WTC11 (cell line): ENCODE measurements around the gene NCSTN. TPM values are rescaled to one million over a fixed set of nuclear protein-coding genes. Genes with fewer than 3 reads are reported as not detected.
A peak's percentile ranks its signal among the peaks of the same experiment; 100 is the strongest.

Experiments
- ATAC-seq: fragments of 200-7000 bp; cut with Tn5 transposase; 2 replicates; pipeline ENCODE4 v1.10.0; 2021; ENCODE audit warnings: mild to moderate bottlenecking, moderate library complexity
- CTCF ChIA-PET: fragments of 300-600 bp; sonication (Branson Sonifier 250); formaldehyde crosslinking; loops from one replicate; lab custom pipeline; 2021; ENCODE audit warnings: antibody characterized with exemption; lab: Charles Lee
- POLR2A ChIA-PET: fragments of 350-600 bp; sonication (Branson Sonifier 250); formaldehyde crosslinking; loops from one replicate; lab custom pipeline; 2021; ENCODE audit warnings: antibody characterized with exemption; lab: Charles Lee
- DNase-seq: peaks from one replicate; pipeline ENCODE4 v3.0.0; 2021; ENCODE audit warnings: low spot score
- H3K27ac Mint-ChIP-seq: 2 replicates; pipeline ENCODE4 v1.8.0; 2021; ENCODE audit warnings: mixed read lengths
- H3K27me3 Mint-ChIP-seq: 2 replicates; pipeline ENCODE4 v1.8.0; 2021; ENCODE audit warnings: low read depth, mild to moderate bottlenecking, moderate library complexity, mixed read lengths
- H3K36me3 Mint-ChIP-seq: 2 replicates; pipeline ENCODE4 v1.8.0; 2021; ENCODE audit warnings: mixed read lengths
- H3K4me1 Mint-ChIP-seq: 2 replicates; pipeline ENCODE4 v1.8.0; 2022; ENCODE audit warnings: mixed read lengths
- H3K4me3 Mint-ChIP-seq: 2 replicates; pipeline ENCODE4 v1.8.0; 2021; ENCODE audit warnings: mild to moderate bottlenecking, moderate library complexity, mixed read lengths
- H3K9me3 Mint-ChIP-seq: 2 replicates; pipeline ENCODE4 v1.8.0; 2021; ENCODE audit warnings: mixed read lengths
- ATF2 ChIP-seq: sonication (generic); formaldehyde crosslinking; IDR thresholded peaks from 2 replicates; pipeline ENCODE4 v1.8.1; 2022; ENCODE audit warnings: low read depth, missing genetic modification reagents, borderline replicate concordance
- E2F1 ChIP-seq: sonication (generic); formaldehyde crosslinking; IDR thresholded peaks from 2 replicates; pipeline ENCODE4 v1.8.0; 2022; ENCODE audit warnings: mild to moderate bottlenecking, missing genetic modification reagents
- EMX1 ChIP-seq: fragments of 250-450 bp; sonication (Bioruptor Pico); IDR thresholded peaks from 2 replicates; pipeline ENCODE4 v1.8.0; 2021; ENCODE audit warnings: mild to moderate bottlenecking
- GRHL2 ChIP-seq: fragments of 250-450 bp; sonication (Bioruptor Pico); IDR thresholded peaks from 2 replicates; pipeline ENCODE4 v1.8.0; 2022; ENCODE audit warnings: mild to moderate bottlenecking, moderate library complexity; ENCODE audit not compliant: insufficient replicate concordance, severe bottlenecking
- JAZF1 ChIP-seq: fragments of 250-450 bp; sonication (Bioruptor Pico); IDR thresholded peaks from 2 replicates; pipeline ENCODE4 v1.9.0; 2021; ENCODE audit warnings: moderate library complexity, mild to moderate bottlenecking, inconsistent platforms
- KAT7 ChIP-seq: sonication (generic); formaldehyde crosslinking; IDR thresholded peaks from 2 replicates; pipeline ENCODE4 v1.8.1; 2023; ENCODE audit warnings: missing genetic modification reagents, mild to moderate bottlenecking, borderline replicate concordance
- NFE2L1 ChIP-seq: sonication (generic); formaldehyde crosslinking; IDR thresholded peaks from 2 replicates; pipeline ENCODE4 v1.8.1; 2023; ENCODE audit warnings: missing genetic modification reagents
- NR1H2 ChIP-seq: sonication (generic); formaldehyde crosslinking; IDR thresholded peaks from 2 replicates; pipeline ENCODE4 v1.9.0; 2021; ENCODE audit warnings: mild to moderate bottlenecking, moderate library complexity, missing genetic modification reagents
- PREB ChIP-seq: sonication (generic); formaldehyde crosslinking; IDR thresholded peaks from 2 replicates; pipeline ENCODE4 v1.8.1; 2022; ENCODE audit warnings: mild to moderate bottlenecking, missing genetic modification reagents, moderate library complexity, borderline replicate concordance
- RORB ChIP-seq: fragments of 250-450 bp; sonication (Bioruptor Pico); IDR thresholded peaks from 2 replicates; pipeline ENCODE4 v1.9.0; 2021; ENCODE audit warnings: mild to moderate bottlenecking
- ZNF121 ChIP-seq: sonication (generic); formaldehyde crosslinking; IDR thresholded peaks from 2 replicates; pipeline ENCODE4 v1.8.0; 2023; ENCODE audit warnings: missing genetic modification reagents
- ZNF317 ChIP-seq: sonication (generic); formaldehyde crosslinking; IDR thresholded peaks from 2 replicates; pipeline ENCODE4 v1.8.1; 2023; ENCODE audit warnings: low read depth, mild to moderate bottlenecking, moderate library complexity, missing genetic modification reagents, borderline replicate concordance
- ZNF396 ChIP-seq: fragments of 250-450 bp; sonication (Bioruptor Pico); IDR thresholded peaks from 2 replicates; pipeline ENCODE4 v1.8.0; 2021; ENCODE audit warnings: mild to moderate bottlenecking, moderate library complexity, borderline replicate concordance
- ZNF423 ChIP-seq: fragments of 250-450 bp; sonication (Bioruptor Pico); IDR thresholded peaks from 2 replicates; pipeline ENCODE4 v2.1.2; 2022; ENCODE audit warnings: mild to moderate bottlenecking, moderate library complexity
- total RNA-seq: library from RNA; stranded (reverse); gene quantifications from 3 replicates; pipeline ENCODE4 v1.2.3, GENCODE V29; 2021
- TF ChIP-seq, protein P1 (sequence below): fragments of 250-450 bp; sonication (Bioruptor Pico); IDR thresholded peaks from 2 replicates; pipeline ENCODE4 v2.1.2; 2022; ENCODE audit warnings: mild to moderate bottlenecking, moderate library complexity
- TF ChIP-seq, protein P2 (sequence below): sonication (generic); formaldehyde crosslinking; conservative IDR thresholded peaks from 2 replicates; pipeline ENCODE4 v1.8.1; 2023; ENCODE audit warnings: mild to moderate bottlenecking, low read depth, missing genetic modification reagents, moderate library complexity

The NCSTN gene
- total RNA-seq, 1 experiment from 2014 or later: 72.7 TPM

DNA sequence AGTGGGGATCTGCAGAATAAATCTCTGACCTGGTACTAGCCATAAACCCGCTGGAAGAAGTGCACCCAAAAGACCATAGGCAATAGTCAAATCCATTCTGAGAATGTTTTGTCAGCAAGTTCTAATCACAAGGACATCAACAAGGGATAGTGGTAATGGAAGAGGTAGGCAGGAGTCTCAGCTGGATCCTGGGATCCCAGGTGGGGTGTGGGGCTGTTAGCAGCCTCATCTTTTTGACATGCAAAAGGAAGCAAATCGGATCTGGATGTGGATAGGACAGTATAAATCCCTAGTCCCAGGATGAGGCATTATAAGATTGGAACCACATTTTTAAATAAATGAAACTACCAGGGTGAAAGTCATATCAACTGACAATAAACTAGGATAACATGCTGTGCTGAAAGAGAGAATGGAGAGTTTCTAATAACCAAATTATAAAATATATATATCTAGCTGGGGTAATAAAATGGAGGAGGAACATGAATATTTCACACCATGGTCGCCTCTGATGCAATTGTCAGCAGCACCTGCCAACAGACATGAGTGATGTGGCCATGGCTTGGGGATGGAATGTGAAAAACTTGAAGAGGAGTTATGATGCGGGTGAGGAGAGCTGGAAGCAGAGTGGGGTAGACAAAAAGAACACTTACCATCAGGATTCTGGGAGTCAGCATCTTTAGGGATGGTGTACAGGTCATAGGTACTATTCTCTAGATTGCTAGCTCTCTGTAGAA lies 34.6 kb upstream of the NCSTN start:
- Mint-ChIP-seq H3K9me3 (no peaks in the 10 kb centered on the region), H3K27me3 (no peaks in the 10 kb centered on the region), H3K36me3 (peaks cover 70% of the 10 kb centered on the region), H3K27ac (peak overlapping the region; percentile 69; the same call in 1 of the 2 replicates), H3K4me3 (no peak overlapping the region), H3K4me1 (peaks cover 33% of the 10 kb centered on the region)
- ATAC-seq (no peak; the same call in 1 of the 2 replicates), DNase-seq (no peak)
- CTCF ChIA-PET: interaction anchor here (1.0 to 4.2 kb wide), 6 partner anchors 17 to 223 kb away, joined by 3 to 49 read pairs (median 6); no protein-coding TSS in a partner anchor
- TF ChIP-seq ZNF423: no peak
- TF ChIP-seq ATF2 (CRISPR knock-in tag): no peak
- TF ChIP-seq GRHL2: no peak
- POLR2A ChIA-PET: interaction anchor here (2.3 kb wide), 1 partner anchor 24 kb away, joined by 7 read pairs; the partner anchor contains the start of gene PEX19

GRCh38 chr1:160309185-160309557 lies 34.0 kb upstream of the NCSTN start:
- peaks cover 33% of the 10 kb centered on the region for H3K4me1 Mint-ChIP-seq
- TF ChIP-seq ZNF121 (CRISPR knock-in tag): no peak
- no peak overlapping the region for H3K4me3 Mint-ChIP-seq
- ChIA-PET CTCF (interaction anchor here (1.2 to 4.2 kb wide), 4 partner anchors 17 to 67 kb away, joined by 3 to 49 read pairs (median 14); no protein-coding TSS in a partner anchor), POLR2A (no interaction called here)
- H3K36me3 Mint-ChIP-seq: peaks cover 73% of the 10 kb centered on the region
- H3K9me3 Mint-ChIP-seq: no peaks in the 10 kb centered on the region
- peak overlapping the region; percentile 33; the same call in 1 of the 2 replicates for H3K27ac Mint-ChIP-seq
- no peaks in the 10 kb centered on the region for H3K27me3 Mint-ChIP-seq
- ATAC-seq (no peak), DNase-seq (no peak)

GRCh38 chr1:160309571-160309970 lies 33.6 kb upstream of the NCSTN start:
- Mint-ChIP-seq H3K4me1 (peaks cover 33% of the 10 kb centered on the region), H3K27ac (peak overlapping the region; percentile 33; the same call in 1 of the 2 replicates), H3K36me3 (peaks cover 75% of the 10 kb centered on the region), H3K27me3 (no peaks in the 10 kb centered on the region), H3K4me3 (no peak overlapping the region), H3K9me3 (no peaks in the 10 kb centered on the region)
- ATAC-seq (no peak), DNase-seq (no peak)
- ChIA-PET POLR2A (no interaction called here), CTCF (interaction anchor here (4.2 kb wide), 1 partner anchor 18 kb away, joined by 49 read pairs; no protein-coding TSS in a partner anchor)
- TF ChIP-seq ZNF423: no peak
- TF ChIP-seq PREB: no peak
- TF ChIP-seq, protein P1, sequence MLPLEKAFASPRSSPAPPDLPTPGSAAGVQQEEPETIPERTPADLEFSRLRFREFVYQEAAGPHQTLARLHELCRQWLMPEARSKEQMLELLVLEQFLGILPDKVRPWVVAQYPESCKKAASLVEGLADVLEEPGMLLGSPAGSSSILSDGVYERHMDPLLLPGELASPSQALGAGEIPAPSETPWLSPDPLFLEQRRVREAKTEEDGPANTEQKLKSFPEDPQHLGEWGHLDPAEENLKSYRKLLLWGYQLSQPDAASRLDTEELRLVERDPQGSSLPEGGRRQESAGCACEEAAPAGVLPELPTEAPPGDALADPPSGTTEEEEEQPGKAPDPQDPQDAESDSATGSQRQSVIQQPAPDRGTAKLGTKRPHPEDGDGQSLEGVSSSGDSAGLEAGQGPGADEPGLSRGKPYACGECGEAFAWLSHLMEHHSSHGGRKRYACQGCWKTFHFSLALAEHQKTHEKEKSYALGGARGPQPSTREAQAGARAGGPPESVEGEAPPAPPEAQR (CRISPR knock-in tag): no peak
- TF ChIP-seq NR1H2: no peak
- TF ChIP-seq EMX1 (CRISPR knock-in tag): no peak
- no peak for TF ChIP-seq RORB (CRISPR knock-in tag)
- TF ChIP-seq, protein P2, sequence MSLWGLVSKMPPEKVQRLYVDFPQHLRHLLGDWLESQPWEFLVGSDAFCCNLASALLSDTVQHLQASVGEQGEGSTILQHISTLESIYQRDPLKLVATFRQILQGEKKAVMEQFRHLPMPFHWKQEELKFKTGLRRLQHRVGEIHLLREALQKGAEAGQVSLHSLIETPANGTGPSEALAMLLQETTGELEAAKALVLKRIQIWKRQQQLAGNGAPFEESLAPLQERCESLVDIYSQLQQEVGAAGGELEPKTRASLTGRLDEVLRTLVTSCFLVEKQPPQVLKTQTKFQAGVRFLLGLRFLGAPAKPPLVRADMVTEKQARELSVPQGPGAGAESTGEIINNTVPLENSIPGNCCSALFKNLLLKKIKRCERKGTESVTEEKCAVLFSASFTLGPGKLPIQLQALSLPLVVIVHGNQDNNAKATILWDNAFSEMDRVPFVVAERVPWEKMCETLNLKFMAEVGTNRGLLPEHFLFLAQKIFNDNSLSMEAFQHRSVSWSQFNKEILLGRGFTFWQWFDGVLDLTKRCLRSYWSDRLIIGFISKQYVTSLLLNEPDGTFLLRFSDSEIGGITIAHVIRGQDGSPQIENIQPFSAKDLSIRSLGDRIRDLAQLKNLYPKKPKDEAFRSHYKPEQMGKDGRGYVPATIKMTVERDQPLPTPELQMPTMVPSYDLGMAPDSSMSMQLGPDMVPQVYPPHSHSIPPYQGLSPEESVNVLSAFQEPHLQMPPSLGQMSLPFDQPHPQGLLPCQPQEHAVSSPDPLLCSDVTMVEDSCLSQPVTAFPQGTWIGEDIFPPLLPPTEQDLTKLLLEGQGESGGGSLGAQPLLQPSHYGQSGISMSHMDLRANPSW (CRISPR knock-in tag): no peak
- TF ChIP-seq NFE2L1 (CRISPR knock-in tag): no peak
- TF ChIP-seq E2F1: no peak
- TF ChIP-seq ZNF317 (CRISPR knock-in tag): no peak
- no peak for TF ChIP-seq ZNF396 (CRISPR knock-in tag)
- no peak for TF ChIP-seq KAT7
- TF ChIP-seq JAZF1 (CRISPR knock-in tag): no peak
